Tibial nerve (tissue), 4 donors: ENCODE measurements around the gene MRPL27.

Source experiments
- CTCF ChIP-seq, 5 experiments: fragments of 200-600 bp in 3 of 5; fragments of 450-650 bp in 2 of 5; sonication (generic) in 3 of 5; IDR thresholded peaks; one replicate each; pipeline ENCODE4 v1.5.1; 2016 to 2019; ENCODE audit warnings: antibody characterized with exemption in 5 of 5, mild to moderate bottlenecking in 3 of 5, moderate library complexity in 2 of 5
- EP300 ChIP-seq, 2 donors: sonication (generic); formaldehyde crosslinking; IDR thresholded peaks; one replicate each; pipeline ENCODE4 v1.6.1; 2017; ENCODE audit warnings: antibody characterized with exemption in 2 of 2, mild to moderate bottlenecking in 1 of 2
- POLR2A ChIP-seq, 2 donors: fragments of 450-650 bp; IDR thresholded peaks; one replicate each; pipeline ENCODE4 v1.6.1; 2017; ENCODE audit warnings: antibody characterized with exemption in 2 of 2, mild to moderate bottlenecking in 2 of 2, moderate library complexity in 2 of 2

DNA sequence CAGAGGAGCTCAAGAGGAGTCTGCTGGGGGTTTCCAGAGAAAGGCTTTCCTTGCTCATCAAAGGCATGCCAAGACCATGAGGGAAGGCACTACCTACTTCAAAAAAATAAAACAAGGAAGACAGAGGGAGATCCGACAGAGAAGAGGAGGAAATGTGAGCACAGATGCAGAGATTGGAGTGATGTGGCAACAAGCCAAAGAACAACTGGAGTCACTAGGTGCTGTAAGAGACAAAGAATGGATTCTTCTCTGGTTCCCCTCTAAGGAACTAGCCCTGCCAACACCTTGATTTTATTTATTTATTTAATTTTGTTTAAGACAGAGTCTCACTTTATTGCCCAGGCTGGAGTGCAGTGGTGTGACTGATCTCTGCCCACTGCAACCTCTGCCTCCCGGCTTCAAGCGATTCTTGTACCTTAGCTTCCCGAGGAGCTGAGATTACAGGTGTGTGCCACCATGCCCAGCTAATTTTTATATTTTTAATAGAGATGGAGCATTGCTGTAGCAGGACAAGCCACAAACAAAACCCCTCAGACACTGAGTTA lies 39.3 kb upstream of the MRPL27 start:
- no peak for TF ChIP-seq CTCF (IDR thresholded peaks at IDR 0.05)
- no peak for TF ChIP-seq EP300 (IDR thresholded peaks at IDR 0.05)
- no peak for TF ChIP-seq POLR2A (IDR thresholded peaks at IDR 0.05)
